ENCODE results near the gene TMEM236.

TMEM236 gene

GRCh38 chr10:17788646-17789045, 36.6 kb downstream of the TMEM236 start:
- no peak for DNase-seq

- DNase-seq, result no peak
These were observed 37.4 kb downstream of the TMEM236 start for GRCh38 chr10:17789396-17789795.

DNA sequence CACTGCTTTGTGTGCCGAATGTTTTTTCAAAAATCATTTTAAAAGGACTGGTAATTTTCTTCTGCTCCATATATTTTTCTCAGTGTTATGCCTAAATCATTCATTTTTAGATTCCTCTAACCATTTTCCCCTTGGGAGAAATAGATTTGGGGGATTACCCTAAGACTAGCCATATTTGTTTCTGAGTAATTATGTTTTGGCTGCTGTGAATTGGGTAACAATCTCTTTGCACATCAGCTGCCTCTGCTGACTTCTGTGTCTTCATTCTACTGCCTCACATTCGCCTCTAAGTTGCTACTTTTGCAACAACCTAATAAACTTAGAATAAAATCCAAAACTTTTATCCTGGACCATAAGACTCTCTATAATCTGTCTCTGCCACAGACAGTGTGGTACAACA, 38.6 kb downstream of the TMEM236 start:
- no peak for DNase-seq

DNA sequence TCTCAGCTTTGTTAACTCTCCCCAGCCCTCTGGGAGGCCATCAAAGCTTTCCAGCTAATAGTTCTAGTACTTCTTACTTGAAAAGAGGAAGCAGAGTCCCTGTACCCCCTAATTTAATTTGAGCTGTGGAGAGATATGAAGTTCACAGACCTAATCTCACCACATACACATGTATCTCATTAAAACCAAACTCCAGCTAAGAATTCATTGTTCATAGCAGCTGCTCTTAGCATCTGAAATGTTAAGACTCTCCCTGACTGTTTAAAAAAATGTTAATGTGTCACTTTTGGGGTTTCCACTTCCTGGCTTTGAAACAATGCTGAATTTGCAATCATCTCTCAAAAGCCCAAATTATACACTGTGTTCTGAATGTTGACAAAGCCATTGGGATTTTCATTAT, 41.0 kb downstream of the TMEM236 start:
- DNase-seq, result no peak

- no peak for DNase-seq
These were observed 42.0 kb downstream of the TMEM236 start for GRCh38 chr10:17793823-17794644.

- no peak for DNase-seq
These were observed 43.1 kb downstream of the TMEM236 start for GRCh38 chr10:17795083-17795482.

- DNase-seq, result no peak
These were observed 44.0 kb downstream of the TMEM236 start for GRCh38 chr10:17795813-17796594.

DNA sequence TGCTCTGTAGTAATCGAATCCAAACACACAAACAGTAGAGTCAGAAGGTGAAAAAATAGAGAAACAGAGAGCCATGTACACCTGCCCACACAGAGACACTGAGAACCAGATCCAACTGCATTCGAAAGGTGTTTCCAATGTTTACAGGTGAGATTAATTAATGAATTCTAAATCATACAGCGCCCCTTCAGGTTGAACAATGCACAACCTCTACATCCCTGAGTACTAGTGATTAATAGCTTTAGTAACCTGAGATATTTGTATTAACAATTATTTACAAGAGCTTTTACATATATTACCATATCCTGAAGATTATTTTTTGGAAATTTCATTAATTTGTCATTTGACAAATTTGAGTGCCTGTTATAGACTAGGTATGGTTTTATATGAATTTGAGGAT, 49.5 kb downstream of the TMEM236 start:
- no peak for DNase-seq

- DNase-seq, result no peak
These were observed 50.3 kb downstream of the TMEM236 start for GRCh38 chr10:17802350-17802749.

DNA sequence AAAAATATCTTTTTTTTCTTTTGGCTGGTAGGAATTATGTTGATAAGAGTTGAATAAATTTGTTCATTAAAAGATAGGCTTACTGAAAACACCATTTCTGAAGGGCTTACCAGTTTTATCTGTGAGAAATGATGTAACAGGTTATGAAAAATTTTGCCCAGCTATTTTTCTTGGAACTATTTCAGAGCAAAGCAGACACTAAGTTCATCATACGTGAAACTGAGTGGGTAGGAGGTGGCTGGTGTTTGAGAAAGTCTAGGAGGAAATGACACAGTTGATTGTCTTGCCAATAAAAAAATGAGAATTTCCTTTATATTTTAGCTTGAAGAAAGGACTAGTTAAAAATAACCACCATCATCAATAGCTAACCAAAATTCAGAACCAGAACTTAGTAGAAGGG, 51.0 kb downstream of the TMEM236 start:
- no peak for DNase-seq

GRCh38 chr10:17805330-17805729, 53.3 kb downstream of the TMEM236 start:
- DNase-seq, result no peak

- DNase-seq, result peak in 1 of 2 donors; percentile 15
These were observed 54.0 kb downstream of the TMEM236 start for GRCh38 chr10:17805921-17806577.

DNA sequence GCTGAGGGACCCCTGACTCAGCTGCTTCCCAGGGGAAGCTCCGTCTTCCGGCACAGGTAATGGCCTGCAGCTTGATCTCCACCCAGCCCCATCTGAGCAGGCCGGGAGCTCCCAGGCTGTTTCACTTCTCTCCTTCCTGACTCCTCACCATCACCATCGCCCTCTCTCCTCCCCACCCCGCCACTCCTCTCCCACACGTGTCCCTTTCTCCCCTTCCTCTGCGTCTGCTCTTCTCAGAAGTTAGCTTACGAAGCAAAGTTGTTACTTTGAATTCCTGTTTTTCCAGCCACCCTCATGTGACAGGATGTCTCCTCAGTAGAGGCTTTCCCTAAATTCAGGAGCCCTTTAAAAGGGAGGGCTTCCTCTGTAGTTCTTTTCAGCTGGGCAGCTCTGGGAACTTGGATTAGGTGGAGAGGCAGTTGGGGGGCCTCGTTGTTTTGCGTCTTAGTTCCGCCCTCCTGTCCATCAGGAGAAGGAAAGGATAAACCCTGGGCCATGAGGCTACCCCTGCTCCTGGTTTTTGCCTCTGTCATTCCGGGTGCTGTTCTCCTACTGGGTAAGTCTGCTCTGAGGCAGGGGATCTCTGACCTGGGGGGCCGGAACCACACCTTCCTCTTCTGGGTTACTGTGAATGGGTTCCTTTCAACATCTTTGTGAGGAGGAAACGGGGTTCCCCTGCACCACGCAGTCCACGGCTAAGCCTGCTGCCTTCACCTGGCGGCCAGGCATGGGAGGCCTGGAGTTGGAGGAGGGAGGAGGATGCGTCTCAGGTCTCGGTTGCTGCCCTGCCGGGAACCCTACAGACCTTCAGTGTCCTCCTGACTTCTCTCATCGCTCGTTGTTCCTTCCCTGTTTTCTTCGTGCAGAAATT, 57.2 kb downstream of the TMEM236 start, which contains the start of gene MRC1:
Gene MRC1 (plus strand): TSS at position 378 of the 871 bp plus-strand sequence. CDS start 118 bp downstream, at position 496.
- no peak for DNase-seq

DNA sequence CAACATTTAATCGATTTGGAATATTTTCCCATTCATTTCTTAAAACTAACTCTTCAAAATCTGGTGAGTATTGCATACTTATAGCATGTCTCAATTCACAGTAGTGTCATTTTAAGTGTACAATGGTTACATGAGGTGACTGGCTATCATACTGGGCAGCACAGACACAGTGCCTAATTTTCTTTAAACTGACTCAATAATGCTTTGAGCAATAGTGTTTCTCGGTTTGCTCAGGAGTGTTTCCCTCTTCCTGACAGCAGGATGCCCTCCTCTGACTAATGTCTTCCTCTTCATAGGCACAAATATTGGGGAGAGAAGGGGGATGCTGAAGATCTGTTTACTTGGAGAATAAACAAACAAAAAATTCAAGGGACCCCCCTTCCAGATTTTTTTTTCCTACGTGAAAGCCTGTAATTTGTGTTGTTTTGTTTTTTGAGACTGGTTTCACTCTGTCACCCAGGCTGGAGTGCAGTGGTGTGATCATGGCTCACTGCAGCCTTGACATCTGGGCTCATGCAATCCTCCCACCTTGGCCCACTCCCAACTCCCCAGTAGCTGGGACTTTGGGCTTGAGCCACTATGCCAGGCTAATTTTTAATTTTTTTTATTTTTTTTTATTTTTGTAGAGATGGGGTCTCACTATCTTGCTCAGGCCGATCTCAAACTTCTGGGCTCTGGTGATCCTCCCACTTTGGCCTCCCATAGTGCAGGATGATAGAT, 59.3 kb downstream of the TMEM236 start:
- no peak for DNase-seq

GRCh38 chr10:17814973-17815372, 63.0 kb downstream of the TMEM236 start:
- no peak for DNase-seq

GRCh38 chr10:17816199-17816598, 64.2 kb downstream of the TMEM236 start:
- no peak for DNase-seq

GRCh38 chr10:17817316-17817715, 65.3 kb downstream of the TMEM236 start:
- DNase-seq, result no peak

DNA sequence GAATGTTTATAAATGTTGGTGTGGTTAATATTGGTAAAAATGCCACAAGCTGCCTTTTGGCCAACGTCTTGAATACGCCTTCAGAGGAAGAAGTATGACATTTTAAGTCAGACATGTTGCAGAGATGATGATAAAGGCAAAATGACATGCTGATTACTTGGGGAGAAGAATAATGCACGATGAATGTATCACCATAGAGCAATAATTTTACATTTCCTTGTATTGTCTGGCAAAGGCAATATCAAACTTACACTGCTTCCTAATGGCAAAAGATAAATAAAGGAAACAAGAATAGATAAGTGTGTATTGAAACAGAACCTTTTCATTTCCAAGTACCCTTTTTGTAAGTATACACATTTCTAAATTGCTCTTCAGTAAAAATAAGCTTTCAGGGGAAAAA, 65.8 kb downstream of the TMEM236 start:
- no peak for DNase-seq

DNA sequence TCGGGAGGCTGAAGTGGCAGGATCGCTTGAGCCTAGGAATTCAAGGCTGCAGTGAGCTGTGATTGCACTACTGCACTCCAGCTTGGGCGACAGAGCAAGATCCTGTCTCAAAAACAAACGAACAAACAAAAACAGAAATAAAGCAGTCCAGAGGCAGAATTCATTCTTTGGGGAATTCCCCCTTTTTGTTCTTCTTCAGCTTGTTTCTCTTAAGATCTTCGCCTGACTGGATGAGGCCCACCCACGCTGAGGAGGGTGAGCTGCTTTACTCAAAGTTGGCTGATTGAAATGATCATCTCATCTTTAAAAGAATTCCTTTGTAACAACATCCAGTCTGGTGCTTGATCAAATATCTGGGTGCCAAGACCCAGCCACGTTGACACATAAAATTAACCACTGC, 67.8 kb downstream of the TMEM236 start:
- no peak for DNase-seq

GRCh38 chr10:17820943-17821342, 68.9 kb downstream of the TMEM236 start:
- no peak for DNase-seq

DNA sequence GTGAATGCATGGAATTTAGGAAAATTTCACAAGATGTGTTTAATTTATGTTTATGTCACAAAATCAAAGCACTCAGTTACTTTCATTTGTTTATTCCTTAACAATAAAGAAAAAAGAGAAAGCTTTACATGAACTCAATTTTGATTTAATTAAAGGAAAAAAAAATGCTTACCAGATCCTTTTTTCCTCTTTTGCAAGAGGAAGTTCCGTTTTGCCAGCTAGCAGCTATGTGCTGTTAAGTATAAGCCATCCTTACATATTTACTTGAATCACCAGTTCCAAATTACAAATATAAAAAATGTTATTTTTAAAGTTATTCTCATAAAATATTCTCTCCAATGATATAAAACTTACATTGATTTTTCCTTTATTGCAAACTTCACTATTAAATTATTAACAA, 69.9 kb downstream of the TMEM236 start:
- DNase-seq, result no peak

DNA sequence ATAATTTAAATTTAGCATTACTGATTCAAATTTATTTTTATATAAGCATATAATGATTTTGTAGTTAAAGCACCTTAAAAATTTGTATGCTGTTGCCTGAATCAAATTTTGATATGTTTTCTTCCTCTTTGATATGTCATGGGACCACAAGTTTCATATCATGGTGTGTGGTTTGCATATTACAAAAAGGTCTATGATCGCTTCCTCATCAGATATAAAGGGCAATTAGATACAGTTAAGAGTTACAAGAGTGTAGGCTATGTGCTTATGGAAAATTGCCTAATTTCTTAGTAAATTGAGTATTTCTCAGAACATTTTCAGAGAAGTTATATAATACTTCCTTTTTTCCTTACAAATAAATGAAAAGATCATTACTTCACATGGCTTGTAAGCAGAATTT, 79.3 kb downstream of the TMEM236 start:
- DNase-seq, result no peak

All from CD4-positive, alpha-beta T cell treated with Interleukin-1 beta for 1 hour (primary cell).